ENCODE results near the gene NPY4R. TPM values are rescaled to one million over a fixed set of nuclear protein-coding genes. Genes with fewer than 3 reads are reported as not detected.
"Not testable (repeated sequence)": the region's sequence is repeated elsewhere in the genome, so short reads cannot be mapped to it uniquely, and the experiment has no call there.

The NPY4R gene, protein sequence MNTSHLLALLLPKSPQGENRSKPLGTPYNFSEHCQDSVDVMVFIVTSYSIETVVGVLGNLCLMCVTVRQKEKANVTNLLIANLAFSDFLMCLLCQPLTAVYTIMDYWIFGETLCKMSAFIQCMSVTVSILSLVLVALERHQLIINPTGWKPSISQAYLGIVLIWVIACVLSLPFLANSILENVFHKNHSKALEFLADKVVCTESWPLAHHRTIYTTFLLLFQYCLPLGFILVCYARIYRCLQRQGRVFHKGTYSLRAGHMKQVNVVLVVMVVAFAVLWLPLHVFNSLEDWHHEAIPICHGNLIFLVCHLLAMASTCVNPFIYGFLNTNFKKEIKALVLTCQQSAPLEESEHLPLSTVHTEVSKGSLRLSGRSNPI
- total RNA-seq: not detected

DNA sequence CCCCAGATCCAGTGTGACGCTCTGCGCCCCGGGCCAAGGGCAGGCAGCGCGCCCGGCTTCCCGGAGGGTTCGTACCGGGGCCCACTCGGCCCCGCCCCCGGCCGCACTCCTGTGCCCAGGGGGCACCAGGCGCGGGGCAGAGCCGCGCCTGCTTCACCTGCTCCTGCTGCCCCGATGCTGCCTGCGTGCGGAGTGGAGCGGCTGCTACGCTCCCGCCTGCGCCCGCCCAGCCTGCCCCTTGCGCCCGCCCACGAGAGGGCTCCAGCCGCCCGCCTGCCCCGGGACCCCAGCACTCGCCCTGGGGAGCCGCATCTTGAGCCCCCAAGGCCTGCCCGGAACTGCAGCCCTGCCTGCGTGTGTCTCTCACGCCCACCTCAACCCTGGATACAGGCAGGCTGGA lies at the start of gene NPY4R:
Gene NPY4R, minus strand, starts transcription at position 194 of the 400 bp plus-strand sequence. CDS start 3,323 bp downstream, outside the sequence.
- POLR2A ChIA-PET, CTCF ChIA-PET: not testable (repeated sequence)

DNA sequence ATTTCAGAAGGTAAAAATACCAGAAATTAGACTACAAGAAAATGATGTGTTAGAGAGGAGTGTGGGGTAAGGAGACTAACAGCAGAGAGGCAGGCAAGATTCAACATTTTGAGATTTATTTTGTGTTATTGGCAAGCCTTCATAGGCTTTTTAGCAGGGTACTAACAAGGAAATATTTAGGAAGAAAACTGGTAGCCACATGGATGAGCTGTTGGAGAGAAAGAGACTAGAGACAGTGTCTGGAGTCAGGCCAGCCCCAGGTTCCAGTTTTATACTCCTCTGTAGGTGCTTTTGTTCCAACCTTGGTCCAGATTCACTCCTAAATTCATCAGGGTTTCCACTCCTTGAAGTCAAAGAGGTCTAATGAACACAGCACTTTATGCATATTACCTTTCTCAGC lies 49.6 kb upstream of the NPY4R start:
- POLR2A ChIA-PET: no interaction called here
- CTCF ChIA-PET: no interaction called here

DNA sequence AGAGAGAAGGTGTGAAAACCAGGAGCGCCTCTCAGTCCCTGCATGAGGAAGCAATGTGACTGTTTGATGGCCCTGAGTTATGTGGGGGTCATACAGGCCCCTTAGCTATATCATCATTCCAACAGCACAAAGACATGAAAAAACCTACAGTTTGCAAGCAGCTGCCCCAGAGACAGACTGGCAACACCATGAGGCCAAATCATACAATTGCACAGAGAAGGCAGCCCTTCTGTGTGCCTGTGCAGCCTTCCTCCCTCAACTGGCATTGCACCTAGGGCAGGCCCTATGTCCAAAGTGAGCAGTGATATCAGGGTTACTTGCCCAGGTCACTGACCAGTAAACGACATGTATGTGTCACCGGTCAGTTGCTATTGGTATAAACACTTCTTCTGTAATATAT lies 49.1 kb upstream of the NPY4R start:
- ChIA-PET CTCF (no interaction called here), POLR2A (no interaction called here)

DNA sequence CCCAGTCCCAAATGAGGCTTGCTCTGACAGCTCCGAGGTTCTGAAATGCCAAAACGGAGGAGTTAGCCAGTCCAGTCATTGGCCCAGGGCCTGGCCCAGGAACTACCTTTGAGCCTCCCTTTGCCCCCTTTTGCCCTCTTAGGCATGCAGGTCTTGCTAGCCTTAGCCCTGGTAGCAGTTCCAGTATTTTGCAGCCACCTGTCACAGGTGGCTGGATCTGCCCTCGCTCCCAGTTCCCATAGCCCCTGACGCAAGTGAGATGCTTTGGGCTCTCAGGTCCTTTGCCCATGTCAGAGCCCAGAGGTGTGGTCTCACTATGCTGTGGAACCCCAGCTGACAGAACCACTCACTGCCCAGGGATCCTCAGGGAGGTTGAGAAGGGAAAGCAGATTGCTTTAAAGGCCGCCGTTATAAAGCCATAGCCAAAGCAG lies 48.7 kb upstream of the NPY4R start:
- ChIA-PET CTCF (no interaction called here), POLR2A (no interaction called here)

DNA sequence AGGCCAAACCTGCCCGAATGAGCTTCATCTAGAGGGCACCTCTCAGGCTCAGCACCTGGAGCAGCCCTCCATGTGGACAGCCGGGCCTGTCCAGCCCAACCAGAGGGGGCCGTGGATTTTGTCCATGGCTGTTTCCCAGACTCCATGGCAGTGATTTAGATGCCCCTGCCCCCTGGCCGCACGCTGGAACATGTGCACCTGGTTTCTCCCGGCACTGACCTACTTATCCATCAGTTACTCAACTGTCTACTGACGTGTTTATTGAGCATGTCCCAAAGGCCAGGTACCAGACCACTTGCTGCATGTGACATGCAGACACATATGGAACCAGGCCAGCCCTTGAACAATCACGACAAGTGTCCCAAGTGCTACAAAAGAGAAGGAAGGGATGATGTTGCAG lies 47.6 kb upstream of the NPY4R start:
- CTCF ChIA-PET, POLR2A ChIA-PET: not testable (repeated sequence)

DNA sequence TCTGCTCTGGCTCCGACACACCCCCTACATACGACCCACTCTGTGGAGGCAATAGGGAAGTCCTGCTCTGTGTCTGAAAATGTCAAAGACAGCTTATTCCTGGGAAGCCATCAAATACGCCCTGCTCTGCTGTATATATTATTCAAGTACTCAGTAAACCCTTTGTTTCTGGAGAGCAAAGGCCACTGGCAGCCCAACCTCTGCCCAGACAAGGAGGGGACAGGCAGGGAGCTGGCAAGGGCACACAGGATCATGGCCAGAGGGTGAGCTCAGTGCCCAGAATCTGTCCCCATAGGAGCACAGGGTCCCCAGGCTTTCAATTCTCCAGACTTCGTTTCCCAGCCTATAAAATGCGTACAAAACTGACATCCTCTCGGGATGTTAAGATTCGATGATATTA lies 47.0 kb upstream of the NPY4R start:
- POLR2A ChIA-PET, CTCF ChIA-PET: not testable (repeated sequence)

DNA sequence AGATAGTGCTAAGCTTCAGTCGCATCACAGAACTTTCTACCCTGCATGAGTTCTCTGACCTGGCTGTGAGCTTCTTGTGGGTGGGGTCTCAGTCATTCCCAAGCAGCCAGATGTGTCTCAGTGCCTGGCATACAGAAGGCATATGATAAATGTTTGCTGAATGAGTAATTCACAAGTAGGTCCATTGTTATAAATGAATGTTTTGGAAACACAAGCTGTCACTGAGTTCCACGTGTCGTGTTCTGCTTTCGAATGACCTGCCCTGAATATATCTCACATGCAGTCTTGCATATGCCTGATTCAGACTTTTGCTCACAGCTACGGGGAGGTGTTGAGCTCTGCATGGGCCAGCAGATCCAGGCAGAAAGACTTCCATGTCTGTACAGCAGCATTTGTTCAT lies 46.2 kb upstream of the NPY4R start:
- POLR2A ChIA-PET: not testable (repeated sequence)

DNA sequence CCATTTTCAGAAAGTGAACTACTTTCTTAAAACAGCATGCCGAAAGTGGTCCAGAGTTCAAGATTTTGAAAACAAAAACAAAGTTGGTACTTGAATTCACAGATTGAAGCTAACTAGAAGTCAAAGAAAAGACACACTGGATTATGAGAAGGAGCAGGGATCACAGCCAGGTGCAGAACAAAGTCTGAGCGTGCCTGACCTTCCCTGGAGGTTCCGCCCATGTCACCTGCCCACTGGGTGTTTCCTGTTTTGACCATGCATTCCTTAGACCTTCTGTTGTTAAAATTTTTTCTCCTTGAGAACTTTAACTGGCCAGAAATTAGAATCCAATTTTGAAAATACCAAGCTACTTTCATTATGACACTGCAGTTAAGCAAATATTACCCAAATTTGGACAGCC lies 34.2 kb upstream of the NPY4R start:
- CTCF ChIA-PET: not testable (repeated sequence)

More for the DNA sequence above, 46.2 kb upstream of the NPY4R start:
- CTCF ChIA-PET: not testable (repeated sequence)

DNA sequence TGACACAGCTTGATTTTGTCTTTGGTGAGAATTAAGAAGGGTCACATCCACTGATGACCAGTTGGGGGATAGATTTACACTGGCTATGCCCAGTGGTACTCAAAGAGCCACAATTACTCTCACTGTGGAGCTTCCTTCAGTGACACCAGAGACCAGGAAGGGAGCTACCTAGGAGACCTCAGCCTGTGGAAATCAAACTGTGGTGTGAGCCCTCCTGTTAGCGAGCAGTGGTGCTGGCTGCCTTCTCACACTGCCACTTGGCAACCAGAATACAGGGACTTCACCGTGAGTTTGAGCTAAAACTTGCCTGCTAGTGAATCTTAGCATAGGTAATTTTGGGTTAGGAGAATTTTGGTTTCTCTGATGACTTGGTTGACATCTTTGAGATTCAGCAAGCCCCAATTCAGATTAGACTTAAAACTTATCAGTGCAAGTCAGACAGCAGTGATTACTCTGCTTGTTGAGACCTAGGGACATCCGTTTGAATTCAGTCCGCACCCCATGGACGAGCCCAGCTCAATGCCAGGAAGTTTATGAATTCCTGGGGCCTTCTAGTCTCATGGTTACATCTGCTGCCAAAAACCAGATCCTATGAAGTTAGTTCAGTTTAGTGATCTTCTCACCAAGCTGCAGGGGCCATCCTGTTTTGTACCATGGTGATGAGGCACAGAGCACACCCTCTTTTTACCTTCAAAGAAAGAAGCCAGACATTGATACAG lies 33.4 kb upstream of the NPY4R start:
- CTCF ChIA-PET, POLR2A ChIA-PET: not testable (repeated sequence)

More for the DNA sequence above, 34.2 kb upstream of the NPY4R start:
- POLR2A ChIA-PET: not testable (repeated sequence)

DNA sequence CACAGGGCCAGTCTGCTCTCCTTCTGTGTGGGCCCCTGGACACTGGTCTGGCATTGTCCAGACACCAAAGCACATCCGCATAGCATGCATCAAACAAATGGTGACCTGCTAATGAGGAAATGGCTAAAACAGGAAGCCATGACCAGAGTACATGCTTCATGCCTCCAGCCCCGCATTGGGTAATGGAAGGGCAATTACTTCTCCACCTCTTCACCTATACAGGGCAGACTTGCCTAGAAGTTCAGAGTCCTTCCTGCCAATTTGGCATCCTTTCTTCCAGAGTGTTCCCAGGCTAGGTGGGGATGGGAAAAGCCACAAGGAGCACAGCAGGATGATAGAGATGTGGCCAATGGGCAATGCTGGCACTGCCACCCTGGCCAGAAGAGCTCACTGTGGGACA lies 32.1 kb upstream of the NPY4R start:
- CTCF ChIA-PET, POLR2A ChIA-PET: not testable (repeated sequence)

DNA sequence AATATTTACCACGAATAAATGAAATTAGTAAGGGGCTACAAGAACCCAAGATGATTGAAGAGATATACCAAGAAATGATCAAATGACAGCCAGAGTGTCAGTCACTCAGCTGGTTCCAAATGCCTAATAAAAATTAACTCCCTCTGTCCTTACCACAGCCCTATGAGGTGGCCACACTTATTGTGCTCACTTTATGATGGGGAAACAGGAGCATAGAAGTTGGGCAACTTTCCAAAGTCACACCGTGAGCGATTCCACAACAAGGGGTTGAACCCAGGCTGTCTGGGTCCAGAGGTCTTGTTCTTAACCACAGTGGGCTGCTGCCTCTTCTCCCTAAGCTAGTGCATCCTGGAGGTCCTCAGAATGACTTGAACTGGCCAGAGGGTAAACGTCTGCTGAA lies 31.6 kb upstream of the NPY4R start:
- CTCF ChIA-PET, POLR2A ChIA-PET: not testable (repeated sequence)

DNA sequence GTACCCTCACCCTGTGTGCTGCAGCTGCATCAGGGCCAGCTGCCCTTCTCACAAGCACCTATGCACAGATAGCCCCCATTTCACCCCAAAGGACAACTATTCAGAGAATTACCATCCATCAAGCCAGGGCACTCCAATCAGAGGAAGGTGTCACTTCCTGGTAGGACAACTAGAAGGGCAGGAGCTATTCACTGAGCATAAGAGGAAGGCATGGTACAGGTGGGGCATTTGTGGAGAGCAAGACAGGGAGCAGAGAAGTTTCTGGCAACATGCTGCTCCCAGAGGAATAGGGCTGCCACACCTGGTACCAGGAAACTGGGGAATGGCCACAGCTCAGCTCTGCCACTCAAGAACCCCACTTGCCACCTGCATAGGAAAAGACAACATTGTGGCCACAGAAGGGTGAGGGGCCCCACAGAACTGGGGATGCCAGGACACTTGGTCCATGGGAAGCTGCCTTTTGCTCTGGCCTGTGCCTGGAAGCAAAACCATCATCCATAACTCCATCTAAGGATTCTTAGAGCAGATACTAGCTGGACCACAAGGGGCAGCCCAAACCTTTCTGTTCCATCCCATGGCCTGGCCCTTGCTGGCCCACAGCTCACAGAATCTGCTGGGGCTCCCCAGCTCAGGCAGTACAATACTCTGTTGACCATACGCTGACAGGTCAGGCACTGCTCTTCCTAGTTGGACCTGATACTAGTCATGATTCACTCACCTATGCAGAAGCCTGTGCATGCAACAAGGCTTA lies 25.8 kb upstream of the NPY4R start:
- POLR2A ChIA-PET, CTCF ChIA-PET: not testable (repeated sequence)

DNA sequence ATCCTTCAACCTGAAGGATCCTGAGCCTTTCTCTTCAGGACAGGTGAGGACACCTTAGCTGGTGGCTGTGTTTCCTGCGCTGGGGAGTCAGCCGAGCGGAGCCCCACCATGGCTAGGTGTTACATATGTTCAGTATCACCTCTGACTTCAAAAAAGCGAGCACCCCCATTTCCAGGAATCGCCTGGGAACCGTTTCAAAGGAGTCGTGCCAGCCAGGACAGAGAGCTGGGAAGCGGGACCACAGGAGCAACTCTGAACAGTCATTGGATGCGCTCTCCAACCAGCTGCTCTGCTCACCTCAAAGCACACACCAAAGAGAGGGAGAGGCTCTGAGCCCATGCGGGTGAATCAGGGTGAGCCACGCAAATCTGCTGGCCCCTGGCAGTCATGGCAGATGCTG lies 24.5 kb upstream of the NPY4R start:
- POLR2A ChIA-PET, CTCF ChIA-PET: not testable (repeated sequence)

DNA sequence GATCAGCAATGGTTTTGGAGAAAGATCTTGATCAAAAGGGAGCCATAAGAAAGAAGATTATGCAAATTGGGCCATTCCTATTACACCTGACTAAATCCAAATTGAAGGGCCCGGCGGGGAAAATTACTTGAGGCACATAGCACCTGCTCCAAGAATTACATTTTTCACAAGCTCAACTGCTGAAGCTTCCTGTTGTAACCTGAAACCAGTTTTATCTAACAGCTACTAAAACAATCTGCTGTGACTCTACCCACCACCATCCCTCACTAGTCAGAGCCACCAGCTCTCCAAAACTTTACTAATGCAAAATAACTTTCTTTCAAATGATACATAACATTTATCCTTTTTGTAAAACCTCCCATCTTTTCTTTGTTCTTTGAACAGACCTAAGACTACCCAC lies 20.7 kb upstream of the NPY4R start:
- CTCF ChIA-PET, POLR2A ChIA-PET: not testable (repeated sequence)

DNA sequence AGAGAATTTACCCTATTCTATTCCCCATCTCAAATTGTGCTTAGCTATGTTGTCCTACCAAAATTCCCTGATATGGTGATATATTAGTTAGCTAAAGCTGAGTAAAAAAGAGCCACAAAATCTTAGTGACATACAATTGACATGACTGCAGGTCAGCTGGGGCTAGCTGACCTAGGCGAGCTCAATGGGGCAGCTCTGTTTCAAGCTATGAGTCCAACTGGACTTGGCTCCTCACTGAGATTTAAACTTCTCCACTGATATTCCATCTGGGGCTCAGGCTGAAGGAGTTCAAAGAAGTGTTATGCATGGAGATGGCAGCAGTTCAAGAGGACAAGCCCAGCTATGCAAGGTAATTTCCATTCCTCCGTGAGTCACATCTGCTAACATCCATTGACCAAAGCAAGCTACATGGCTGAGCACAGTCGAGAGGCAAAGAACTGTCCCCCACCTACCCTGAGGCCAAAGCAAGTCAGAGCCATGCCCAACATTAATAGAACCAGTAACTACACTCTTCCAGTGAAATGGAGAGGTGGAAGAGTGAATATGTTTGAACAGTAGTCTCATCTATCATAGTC lies 9.1 kb upstream of the NPY4R start:
- CTCF ChIA-PET, POLR2A ChIA-PET: not testable (repeated sequence)

DNA sequence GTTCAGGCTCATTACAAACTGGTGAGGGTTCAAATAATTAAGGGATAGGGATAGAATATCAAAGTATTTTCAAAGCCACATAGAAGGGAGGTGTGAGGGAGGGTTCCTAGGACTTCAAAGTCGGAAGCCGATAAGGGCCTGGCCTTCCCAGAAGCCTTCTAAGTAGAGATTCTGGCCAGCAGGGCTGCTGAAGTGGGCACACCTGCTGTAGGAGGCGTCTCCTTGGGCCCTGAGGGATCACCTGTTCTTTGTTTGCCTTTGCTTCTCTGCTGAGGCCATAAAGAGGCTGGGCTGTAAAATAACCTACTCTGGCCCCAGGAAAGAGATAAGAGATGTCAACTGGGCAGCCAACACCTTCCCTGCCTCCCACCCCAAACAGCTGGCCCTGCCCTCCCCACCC lies 8.0 kb upstream of the NPY4R start:
- CTCF ChIA-PET, POLR2A ChIA-PET: not testable (repeated sequence)

DNA sequence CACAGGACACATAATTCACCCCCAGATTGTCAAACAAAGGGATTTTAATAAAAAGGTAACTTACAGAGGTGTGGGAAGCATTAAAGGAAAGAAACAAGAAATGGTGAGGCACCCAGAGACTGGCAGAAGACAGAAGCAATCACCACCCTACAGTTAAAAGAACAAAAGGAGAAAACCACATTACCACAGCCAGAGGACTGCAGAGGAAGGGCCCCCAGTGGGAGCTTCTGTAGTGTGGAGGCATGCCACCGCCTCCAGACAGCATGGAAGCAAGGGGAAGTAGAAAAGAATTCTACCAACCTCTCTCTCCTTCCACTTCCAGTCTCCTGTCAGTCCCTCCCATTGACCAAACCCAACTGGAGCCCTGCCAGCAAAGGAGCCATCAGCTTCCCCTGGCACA lies 4.4 kb upstream of the NPY4R start:
- CTCF ChIA-PET, POLR2A ChIA-PET: not testable (repeated sequence)

DNA sequence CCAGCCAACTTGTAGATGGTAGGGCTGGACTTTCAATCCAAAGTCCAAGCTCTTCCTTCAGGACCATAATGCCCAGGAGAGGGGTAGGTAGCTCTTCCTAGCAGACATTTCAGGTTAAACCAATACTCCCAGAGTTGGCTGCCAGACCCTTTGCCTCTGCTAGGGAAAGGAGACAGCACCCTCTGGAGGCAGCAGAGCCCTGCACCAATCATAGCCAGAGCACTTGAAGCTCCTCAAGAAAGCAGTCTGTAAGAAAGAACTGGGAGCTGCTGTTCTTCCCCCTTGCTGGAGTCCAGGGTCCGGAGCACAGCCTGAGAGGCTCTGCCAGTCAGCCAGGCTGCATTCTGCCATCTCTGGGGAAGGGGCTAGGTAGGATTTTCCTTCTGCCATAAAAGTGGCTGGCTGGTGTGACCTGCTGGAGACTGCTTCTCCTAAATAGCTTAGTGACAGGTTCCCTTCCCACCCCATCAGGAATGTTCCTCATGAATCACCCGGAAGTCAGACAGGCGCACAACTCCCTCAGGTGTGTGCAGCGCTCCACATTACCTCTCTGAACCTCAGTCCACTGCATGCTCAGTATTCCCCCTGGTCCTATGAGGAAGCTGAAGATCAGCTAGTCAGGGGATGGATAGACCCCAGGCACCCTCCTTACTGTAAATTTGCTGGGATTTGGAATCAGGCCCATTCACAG lies 2.5 kb upstream of the NPY4R start:
- CTCF ChIA-PET, POLR2A ChIA-PET: not testable (repeated sequence)

DNA sequence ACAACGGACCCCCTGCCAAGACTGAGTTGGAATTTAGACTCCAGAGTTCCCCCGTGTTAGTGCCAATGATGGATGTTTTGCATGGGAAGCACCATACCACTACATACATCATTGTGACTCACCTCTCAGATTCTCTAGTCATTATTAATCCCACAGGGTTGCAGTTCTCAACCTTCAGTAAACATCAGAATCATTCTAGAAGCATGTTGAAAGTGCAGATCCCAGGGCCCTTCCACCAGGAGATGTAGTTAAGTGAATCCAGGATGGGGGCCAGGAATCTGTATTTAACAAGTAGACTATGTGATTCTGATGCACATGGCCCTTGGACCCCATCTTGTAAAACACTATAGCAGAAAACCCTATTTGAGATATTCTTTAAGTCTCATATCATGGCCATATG lies 2.1 kb downstream of the NPY4R start:
- POLR2A ChIA-PET, CTCF ChIA-PET: not testable (repeated sequence)

DNA sequence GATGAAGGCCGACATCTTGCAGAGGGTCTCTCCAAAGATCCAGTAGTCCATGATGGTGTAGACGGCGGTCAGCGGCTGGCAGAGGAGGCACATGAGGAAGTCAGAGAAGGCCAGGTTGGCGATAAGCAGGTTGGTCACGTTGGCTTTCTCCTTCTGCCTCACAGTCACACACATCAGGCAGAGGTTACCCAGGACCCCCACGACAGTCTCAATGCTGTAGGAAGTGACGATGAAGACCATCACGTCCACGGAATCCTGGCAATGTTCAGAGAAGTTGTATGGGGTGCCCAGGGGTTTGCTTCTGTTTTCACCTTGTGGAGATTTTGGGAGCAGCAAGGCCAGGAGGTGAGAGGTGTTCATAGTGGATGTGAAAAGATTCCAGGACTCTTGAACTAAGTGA lies 3.5 kb downstream of the NPY4R start:
- CTCF ChIA-PET, POLR2A ChIA-PET: not testable (repeated sequence)

All from activated CD8-positive, alpha-beta memory T cell treated with anti-CD3 and anti-CD28 coated beads for 36 hours (primary cell).